C1 segment of cervical spinal cord (tissue), 14 donors: Measurements from ENCODE around the gene LDLRAD4.

Experiments used
- DNase-seq, 14 donors: peaks; one replicate each; lab custom pipeline; 2025; lab: John Stamatoyannopoulos, UW

Gene LDLRAD4

DNA sequence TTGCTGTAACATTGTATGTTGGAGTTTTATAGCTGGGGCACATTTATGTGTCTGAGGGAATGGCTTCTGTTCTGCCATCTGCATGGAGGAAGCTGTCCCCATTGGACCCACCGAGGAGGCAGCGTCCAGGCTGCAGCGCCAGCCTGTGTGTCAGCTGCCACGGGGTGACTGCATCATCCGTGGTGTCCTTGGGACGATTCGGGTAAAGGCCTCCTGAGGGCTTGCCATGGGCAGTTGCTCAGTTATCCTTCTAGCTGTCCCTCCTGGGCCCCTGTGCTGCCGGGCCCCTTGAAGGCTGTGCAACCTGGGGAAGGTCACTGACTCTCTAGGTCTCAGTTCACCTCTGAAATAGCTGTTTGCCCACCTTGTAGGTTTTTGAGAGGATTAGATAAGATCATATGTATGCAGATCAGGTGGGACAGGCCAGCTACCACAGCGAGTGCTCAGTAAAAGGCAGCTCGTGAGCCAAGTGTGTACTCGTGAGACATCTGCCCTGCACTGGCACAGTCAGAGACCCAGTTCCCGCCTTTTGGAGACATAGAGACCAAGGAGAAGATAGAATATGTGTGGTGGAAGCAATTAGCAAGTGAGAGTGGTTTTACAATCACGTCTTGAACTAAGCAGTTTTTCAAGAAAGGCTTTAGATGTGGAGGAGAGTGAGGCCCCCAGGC lies 10.6 kb downstream of the LDLRAD4 start:
- peak in 1 of 14 donors; percentile 52 for DNase-seq

DNA sequence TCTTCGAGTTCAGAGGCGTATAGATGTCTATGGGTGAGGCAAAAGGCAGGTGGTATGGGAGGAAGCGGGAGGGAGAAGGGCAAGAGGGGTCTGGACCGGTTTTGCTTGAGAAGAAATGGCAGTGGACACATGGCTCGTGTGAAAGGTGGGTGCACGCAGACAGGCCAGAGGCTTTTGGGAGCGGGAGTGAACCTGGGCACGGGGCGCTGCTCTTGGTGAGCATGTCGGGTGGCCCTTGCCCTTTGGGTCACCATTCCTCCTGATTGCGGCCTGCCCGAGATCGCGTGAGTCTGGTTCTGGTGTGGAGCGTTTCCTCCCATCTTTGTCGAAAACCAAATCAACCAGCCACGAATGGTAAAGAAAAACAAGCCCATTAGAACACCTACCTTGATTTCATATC lies 12.6 kb downstream of the LDLRAD4 start:
- DNase-seq = no peak

DNA sequence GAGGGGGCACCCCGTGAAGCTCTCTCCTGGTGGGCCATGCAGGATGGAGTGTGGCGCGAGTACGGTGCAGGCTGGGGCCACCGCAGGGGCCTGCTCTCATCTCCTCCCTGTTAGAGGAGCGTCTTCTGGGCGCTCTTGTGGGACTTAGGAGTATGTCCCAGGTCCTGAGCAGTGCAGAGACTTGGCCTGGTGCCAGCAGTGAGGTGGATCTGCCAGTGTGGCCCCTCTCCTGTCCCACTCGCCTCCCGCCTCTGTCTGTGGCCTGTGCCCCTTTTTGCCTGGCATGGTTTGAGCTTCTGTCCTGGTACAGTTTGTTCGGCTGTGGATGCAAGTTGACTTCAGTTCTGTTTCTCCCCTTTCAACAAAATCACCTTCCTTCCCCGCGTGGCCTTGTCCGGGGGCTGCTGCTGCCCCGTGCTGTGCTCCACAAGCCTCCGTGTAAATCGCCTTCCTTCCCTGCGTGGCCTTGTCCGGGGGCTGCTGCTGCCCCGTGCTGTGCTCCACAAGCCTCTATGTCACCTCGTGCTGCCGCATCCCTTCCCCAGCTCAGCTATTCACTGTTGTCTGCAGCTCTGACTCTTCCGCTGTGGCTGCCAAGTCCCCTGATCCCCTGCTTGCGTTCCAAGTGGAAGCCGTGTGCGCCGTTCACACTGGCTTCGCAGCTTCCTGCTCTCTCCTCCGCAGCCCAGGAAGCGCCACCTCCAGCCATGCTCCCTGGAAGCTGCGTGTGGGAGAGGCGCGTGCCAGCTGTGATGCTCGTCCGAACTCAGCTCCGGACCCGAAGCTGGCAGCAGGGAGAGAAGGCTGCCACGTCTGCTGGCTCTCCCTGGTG lies 13.7 kb downstream of the LDLRAD4 start:
- peak in 8 of 14 donors; percentile 12 to 67 (median 38) for DNase-seq

DNA sequence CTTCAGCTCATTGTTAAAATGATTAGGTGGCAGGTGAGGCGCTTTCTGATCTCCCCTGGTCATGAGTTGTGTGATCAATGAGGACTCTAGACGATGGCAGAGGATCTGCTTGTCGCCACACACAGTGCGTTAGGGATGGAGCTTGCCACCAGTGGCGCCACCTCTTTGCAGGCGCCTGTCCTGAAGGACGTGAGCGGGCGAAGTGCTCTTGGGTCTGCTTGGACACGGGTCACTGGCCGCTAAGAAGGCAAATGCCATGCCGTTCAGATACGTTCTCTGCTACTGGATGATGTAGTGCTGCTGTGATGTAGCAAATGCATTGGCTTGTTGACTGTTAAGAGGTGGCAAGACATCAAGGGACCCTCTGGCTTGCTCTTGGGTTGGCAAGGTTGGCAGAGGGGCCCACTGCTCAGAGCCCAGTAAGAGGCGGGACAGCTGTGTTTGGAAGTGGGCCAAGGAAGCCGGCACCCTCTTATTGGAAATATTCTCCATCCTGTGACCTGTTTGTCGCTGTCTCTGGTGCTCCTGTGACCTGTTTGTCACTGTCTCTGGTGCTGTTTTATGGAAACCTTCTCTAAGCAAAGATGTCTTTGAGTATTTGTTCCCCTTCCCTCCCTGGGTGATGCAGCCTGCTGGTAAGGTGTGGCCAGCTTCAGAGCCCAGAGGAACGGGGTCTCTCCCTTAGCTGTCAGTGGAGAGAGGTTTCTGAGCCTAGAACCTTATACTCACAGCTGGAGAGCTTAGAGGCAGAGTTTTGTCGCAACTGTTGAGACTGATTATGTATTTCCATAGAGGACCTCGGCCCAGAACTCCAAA lies 14.6 kb downstream of the LDLRAD4 start:
- no peak for DNase-seq

DNA sequence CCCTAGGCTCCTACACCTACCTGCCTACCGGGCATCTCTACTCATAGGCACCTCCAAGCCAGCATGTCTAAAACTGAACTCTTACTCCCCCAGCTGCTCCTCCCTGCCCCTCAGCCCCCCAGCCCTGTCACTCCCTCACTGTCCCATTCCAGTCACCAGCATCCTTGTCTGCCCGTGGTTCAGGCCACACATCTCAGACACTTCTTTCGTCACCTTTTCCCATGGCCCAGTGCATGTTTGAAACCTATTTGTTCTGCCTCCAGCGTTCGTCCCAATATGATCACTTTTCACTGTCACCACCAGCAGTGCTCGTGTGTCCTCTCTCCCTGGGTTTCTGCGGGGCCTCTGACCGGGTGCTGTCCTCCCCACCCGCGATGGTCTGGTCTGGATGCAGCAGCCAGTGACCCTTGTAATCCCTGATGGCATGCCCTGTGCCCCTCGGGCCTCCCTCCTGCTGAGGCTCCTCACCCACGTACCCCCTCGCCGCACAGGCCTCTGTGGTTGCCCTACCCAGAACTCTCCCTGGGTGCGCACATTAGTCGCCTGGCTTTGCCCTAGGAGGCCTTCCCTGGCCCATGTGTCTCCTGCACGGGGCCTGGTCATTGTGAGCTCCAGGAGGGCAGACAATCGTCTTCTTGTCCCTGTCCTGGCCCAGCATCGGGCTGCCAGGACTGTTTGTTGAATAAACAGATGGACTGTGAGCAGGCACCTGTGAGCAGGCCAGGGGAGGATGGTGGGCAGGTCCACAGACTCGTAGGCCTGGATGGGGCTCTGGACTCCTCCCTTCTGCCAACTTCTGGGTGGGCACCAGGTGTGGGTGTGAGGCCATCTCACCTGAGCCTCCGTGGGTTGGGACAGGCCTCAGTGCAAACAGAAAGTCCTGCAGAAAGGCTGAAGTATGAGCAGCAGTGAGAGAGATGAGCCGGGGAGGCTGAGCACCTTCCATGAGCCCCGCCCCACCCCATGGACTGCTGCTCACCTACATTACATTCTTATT lies 15.5 kb downstream of the LDLRAD4 start:
- peak in 1 of 14 donors; percentile 69 for DNase-seq

DNA sequence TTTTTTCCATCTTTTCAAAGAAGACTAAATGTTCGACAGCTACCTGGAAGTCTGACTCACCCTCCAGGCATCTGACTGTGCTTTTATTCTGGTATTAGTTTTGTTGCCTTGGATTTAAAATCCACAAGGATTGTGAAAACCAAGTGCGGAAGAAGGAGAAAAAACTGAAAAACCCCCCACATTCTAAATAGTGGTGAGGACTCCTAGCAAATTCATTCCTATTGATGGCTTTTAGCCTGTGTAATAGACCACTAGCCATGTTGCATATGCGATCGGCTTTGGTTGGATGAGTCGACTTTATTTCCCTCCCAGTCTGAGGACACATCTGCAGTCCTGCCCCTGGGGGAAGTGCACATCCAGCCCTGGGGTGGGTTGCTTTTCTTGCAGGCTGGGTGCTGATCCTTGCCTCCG lies 16.9 kb downstream of the LDLRAD4 start:
- no peak for DNase-seq

DNA sequence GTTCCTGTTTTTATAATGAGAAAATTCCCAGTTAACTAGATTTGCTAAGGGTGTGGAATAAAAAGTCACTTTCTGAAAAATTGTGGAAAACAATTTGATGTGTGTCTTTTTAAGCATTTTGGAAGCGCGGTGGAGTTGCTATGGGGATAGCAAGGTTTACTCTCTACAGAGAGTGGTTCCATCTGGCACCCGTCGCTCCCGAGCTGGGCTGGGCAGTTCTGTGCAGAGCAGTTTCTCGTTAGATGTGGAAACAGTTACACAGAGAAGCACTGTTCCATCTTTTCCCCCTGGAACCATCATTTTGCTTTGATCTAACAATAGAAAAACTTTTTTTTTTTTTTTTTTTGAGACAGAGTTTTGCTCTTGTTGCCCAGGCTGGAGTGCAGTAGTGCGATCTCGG lies 17.4 kb downstream of the LDLRAD4 start:
- DNase-seq = peak in 2 of 14 donors; percentile 38 to 69

DNA sequence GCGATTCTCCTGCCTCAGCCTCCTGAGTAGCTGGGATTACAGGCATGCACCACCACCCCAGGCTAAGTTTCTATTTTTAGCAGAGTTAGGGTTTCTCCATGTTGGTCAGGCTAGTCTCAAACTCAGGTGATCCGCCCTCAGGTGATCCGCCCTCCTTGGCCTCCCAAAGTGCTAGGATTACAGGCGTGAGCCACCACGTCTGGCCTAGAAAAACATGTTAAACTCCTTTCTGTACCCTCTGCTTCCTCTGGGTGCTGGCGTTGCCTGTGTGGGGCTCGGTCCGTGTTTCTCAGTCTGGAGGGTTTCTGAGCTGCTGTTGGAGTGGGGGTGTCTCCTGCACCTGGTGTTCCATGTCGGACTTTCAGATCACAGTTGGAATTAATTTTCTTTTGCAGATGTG lies 17.9 kb downstream of the LDLRAD4 start:
- DNase-seq = no peak

DNA sequence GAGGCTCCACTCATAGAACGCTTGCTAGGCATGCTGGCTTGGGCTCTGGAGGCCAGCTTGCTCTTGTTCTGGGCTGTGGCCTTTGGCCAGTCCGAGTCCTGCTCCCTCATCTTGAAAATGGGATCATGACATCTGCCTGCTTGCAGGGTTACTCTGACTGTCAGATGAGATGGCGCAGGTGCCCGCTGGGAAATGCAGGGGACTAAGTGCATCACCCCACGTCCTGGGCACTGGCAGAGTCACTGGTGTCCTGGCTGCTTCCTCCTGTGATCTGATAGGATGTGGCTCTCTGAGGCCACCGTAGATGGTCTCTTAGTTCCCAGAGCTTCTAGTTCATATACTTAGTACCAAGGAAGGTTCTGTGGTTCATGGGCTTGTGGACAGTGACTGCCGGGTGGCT lies 18.5 kb downstream of the LDLRAD4 start:
- DNase-seq = no peak

DNA sequence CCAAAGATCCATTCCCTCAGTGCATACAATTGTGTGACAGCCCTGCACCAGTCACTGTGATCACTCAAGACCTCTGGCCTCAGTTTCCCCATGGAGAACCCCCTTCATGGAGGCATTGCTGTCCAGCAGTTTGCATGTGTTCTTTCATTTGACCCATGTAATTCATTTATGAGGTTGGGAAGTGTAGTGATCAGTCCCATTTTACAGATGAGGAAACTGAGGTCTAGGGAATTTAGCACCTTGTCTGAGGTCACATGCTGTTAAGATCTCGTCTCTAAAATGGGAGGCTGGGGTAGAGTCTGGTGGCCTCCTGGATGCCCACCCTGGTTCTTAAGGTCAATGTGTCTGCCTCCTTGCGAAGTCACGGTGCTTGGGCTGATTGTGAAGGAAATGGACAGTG lies 19.1 kb downstream of the LDLRAD4 start:
- no peak for DNase-seq

DNA sequence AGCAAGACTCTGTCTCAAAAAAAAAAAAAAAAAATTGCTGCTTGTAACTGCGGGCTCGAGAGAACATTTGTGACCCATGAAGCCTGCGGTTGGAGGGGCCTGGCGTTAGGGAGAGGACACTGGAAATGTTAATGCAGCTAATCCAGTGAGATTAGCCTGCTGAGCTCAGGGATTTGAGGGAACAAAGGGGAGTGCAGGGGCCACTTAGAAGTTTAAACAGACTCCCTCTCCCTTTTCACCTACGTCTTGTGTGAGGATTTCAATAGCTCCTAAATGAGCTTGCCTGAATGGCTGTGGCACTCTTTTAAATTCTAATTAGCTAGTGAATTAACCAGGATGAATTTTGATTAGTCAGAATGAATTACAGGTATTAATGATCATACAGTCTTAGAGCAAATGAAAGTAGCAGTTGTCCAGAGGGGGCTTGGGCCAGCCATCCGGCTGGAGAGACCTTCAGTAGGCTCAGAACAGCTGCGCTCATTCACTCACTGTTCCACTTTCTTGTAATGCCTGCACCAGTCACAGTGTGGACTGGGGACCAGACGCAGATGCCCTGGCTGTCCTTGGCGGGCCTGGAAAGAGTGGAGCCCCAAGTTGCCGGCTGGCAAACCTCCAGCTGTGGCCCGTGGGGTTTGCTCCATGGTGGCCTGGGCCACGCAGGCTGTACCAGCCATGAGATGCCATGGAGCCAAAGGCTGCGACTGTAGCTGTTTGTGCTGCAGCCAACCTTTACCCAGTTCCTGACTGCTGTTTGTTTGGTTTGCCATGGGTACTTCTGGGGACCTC lies 20.8 kb downstream of the LDLRAD4 start:
- DNase-seq = no peak

DNA sequence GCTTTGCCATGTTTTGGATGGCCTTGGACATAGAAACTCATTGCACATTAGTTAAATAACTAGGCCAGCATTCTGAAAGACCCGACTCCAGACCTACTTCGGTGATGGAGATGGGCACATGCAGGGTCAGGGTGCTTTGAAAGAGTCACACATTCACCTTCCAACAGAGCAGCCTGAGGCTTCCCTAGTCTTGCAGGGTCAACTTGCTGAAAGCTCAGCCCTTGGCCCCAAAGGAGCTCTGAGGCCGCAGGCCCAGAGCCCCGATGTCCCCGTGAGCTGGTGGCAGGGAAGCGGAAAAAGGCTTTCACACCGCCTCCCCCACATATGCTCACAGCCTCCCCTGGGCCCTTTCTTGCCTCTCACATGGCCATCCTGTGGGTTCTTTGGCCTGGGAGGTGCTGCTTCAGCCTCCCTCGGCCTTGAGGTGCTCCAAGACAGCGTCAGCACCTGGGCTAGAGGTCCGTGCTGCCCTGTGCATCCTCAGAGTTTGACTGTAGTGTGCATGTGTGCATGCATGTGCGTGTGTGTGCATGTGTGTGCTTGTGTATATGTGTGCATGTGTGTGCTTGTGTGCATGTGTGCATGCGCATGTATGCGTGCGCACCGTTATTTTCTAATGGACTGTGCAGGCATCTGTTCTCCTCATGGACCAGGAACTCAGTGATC lies 21.6 kb downstream of the LDLRAD4 start:
- DNase-seq = no peak

DNA sequence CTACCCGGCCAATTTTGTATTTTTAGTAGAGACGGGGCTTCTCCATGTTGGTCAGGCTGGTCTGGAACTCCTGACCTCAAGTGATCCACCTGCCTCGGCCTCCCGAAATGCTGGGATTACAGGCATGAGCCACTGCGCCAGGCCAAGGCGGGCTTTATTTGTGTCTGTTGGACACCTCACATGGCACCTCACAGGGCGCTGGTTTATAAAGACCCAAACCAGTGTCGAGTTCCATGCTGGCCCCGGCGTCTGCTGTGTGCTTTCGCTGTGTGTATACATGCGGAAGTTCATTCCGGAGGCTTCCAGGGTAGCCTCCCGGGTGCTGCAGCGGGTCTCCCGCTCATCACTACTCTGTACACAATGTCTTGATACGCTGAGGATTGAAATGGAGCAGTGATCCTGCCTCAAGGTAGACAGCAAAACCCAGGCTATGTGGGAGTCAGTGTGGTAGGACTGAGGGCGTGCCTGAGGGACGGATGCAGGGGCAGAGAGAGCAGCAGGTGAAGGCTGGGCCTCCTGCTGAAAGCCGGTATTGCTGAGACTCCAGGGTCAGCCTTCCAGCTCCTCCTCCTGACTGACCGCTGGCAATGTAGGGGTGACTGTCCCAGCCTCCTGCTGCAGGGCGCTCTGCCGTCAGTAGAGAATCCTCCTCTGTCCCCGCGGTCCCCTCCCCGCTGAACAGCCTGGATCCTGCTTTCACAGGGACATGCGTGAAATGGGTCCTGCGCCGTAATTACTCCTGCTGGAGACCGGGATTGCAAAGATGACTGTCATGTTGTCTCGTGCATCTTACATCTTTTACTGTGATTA lies 22.7 kb downstream of the LDLRAD4 start:
- DNase-seq = no peak

DNA sequence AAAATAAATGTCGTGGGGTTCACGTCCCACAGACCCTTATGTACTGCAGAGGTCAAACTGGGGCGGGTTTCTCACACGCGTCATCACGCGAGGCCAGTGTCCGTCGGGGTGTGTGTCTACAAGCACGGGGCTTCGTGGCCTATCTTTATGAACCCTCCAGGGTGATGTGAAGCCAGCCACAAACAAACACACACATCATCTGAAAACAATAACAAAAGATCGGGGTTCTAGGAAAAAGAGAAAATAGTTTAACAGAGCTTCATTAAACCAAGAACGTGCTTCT lies 23.3 kb downstream of the LDLRAD4 start:
- no peak for DNase-seq

DNA sequence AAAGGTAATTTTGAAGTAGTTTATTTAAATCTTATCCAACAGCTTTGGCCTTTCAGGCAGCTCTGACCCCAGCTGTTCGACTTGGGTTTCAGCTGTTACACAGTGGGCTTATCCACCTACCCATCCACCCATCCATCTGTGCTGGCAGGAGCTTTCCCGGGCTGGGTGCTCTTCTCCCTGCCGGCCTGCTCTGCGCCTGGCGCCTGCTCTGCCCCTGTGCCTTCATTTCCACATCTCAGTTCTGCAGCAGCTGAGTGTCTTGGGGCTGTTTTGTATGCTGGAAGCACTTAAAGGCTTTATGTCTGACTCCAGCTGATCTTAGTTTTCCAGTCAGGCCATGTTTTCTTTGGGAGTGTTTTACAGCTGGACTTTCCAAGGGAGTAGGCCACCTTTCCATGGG lies 24.2 kb downstream of the LDLRAD4 start:
- DNase-seq = no peak

DNA sequence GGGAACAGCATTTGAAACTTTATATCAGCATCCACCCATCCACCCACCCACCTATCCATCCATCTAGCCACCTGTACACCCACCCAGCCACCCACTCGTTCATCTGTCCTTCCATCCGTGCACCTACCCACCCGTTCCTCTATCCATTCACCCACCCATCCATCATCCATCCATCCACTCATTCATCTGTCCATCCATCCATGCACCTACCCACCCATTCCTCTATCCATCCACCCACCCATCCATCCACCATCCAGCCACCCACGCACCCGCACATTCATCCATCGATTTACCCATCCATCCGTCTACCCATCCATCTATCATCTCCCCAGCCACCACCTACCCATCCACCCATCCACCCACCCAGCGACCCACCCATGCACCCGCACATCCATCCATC lies 24.8 kb downstream of the LDLRAD4 start:
- DNase-seq = no peak

DNA sequence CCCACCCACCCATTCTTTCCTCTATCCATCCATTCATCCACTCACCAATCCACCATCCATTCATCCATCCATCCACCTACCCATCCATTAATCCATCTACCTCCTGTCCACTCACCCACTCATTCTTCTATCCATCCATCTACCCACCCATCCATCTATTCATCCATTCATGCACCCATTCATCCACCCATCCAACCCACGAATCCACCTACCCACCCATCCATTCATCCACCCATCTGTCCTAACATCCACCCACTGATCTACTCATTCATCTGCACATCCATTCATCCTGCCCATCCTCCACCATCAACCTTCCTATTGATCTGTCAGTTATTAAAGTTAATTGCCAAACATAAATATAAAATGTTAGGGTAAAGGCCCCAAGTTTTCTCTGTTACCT lies 25.6 kb downstream of the LDLRAD4 start:
- DNase-seq = no peak

DNA sequence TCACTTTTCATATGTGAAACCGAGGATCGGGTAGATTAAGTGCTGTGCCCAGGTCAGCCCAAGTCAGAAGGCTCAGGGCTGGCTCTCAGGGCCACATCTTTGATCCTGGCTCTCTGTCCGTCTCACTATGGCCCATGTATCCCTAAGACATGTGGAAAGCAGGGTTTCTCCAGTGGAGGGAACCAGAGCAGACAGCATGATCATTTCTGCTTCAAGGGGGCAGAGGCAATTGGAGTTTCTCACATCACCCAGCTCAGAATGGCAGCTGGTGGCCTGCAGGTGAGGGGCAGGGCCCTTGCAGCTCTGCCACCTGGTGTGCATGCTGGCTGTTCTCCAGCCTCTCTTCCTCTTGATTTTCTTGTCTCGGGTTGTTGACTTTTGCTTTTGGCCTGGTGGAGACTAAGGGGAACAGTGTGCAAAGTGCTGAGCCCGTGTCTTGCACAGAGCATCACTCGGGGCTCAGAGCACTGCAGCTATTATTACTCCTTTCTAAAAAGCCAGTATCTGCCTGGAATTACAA lies 27.0 kb downstream of the LDLRAD4 start:
- DNase-seq = no peak

DNA sequence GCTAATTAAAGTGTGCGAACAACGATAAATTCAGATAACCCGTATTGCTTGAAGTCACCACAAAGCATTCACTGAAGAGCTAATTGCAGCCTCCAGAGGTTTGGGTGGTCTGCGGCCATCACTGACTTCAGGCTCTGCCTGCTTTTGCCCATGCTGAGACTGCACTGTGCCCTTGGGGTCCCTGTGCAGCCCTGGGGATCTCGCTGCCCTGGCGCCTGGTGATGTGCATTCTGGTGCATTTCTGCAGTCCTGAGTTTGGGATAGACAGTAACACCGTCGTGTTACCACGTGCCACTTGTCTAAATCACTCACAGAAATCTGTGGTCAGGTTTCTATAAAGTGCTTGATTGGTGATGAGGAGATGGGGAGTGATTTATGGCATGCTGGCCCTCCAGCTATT lies 27.6 kb downstream of the LDLRAD4 start:
- DNase-seq = no peak
